Measurements from ENCODE around the gene SEC14L5.

DNA sequence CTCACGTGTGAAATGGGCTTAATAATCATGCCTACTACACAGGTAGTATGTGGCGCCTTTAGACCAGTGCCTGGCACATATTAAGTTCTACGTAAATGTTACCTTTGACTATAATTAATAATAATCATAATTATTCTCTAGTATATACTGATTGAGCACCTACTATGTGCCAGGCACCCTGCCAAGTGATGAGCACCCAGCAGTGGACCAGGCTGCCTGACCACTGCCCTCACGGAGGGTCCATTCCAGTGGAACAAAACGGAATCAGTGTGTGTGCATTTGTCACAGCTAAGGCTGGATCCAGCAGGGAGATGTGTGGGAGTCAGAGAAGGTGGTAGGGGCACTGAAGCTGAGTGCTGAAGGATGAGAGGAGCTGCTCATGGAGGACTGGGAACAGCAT lies 30.5 kb downstream of the SEC14L5 start:
- TF ChIP-seq SP1 (IDR thresholded peaks at IDR 0.05) (no peak), TARDBP (IDR thresholded peaks at IDR 0.05) (no peak), BHLHE40 (IDR thresholded peaks at IDR 0.05; ENCODE audit: borderline replicate concordance) (no peak), NFRKB (IDR thresholded peaks at IDR 0.05) (no peak), SUZ12 (IDR thresholded peaks at IDR 0.05) (no peak), ELF4 (IDR thresholded peaks at IDR 0.05) (no peak), FOXM1 (IDR thresholded peaks at IDR 0.05; ENCODE audit: borderline replicate concordance) (no peak), FOXK2 (IDR thresholded peaks at IDR 0.05) (no peak), FOXA1 (IDR thresholded peaks at IDR 0.05) (no peak), ARNT (IDR thresholded peaks at IDR 0.05) (no peak), ZNF384 (IDR thresholded peaks at IDR 0.05) (no peak), L3MBTL2 (conservative IDR thresholded peaks at IDR 0.05) (no peak), HDGF (IDR thresholded peaks at IDR 0.05; ENCODE audit: borderline replicate concordance) (no peak)
- TF ChIP-seq, protein P1, sequence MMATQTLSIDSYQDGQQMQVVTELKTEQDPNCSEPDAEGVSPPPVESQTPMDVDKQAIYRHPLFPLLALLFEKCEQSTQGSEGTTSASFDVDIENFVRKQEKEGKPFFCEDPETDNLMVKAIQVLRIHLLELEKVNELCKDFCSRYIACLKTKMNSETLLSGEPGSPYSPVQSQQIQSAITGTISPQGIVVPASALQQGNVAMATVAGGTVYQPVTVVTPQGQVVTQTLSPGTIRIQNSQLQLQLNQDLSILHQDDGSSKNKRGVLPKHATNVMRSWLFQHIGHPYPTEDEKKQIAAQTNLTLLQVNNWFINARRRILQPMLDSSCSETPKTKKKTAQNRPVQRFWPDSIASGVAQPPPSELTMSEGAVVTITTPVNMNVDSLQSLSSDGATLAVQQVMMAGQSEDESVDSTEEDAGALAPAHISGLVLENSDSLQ (IDR thresholded peaks at IDR 0.05): no peak
